Activated CD8-positive, alpha-beta memory T cell treated with anti-CD3 and anti-CD28 coated beads, Interleukin-2, amount 50 U/mL, for 24 hours (primary cell): ENCODE data around the gene MIGA2.
A peak's percentile ranks its signal among the peaks of the same experiment; 100 is the strongest.
"Not testable (repeated sequence)": the region's sequence is repeated elsewhere in the genome, so short reads cannot be mapped to it uniquely, and the experiment has no call there.

Experiments
- DNase-seq: peaks from one replicate; pipeline ENCODE4 v3.0.0-alpha.2; 2020; ENCODE audit errors: extremely low read depth

The MIGA2 gene

DNA sequence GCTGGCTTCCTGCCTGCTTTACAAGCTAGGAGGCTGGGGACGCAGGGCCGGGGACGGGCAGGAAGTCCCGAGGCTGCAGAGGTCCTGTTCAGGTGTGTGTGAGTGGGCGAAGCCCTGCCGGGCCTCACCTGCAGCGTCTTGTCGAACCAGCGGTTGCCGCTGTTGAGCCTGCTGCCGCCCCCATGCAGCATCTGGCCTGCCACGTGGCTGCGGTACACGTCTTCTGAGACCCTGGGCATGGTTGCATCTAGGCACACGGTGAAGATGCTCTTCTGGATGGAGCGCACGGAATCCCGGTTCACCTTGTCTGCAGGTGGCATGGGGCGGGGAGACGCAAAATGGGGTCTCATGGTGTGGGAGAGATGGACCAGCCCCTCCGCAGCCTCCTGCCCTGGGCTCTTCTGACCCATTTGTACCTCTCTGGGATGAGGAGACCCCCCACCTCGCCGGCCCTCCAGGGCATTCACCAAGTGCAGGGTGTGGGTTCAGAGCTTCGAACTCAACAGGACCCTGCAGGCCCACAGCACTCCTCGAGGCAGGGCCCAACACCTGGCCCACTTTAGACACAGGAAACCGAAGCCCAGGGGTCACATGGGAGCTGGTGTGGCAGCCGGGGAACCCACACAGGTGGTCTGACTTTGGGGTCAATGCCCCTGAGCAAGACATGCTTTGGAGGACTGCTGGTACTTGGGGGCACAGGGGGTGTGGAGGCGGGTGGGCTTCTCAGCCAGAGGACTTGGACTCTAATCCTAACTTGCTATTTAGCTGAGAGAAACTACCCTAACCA is 64.2 kb downstream of the MIGA2 start:
- no peak for DNase-seq

DNA sequence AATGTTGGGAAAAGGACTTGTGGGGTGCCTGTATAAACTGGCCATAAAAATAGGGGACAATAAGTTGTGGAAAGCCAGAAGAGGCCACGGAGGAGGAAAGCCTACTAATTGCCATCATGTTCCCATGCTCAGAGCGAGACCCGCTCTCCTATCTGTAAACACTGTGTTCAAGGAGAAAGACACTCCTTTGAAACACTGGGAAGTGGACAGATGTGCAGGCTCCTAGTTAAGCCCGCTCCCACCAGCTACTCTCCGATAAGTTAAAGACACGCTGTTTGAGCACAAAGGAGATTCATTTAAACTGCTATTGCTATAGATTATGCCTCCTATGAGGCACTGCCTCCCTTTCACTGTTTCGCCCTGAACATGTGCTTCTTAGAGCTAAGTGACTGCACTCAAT is 64.9 kb downstream of the MIGA2 start:
- no peak for DNase-seq

DNA sequence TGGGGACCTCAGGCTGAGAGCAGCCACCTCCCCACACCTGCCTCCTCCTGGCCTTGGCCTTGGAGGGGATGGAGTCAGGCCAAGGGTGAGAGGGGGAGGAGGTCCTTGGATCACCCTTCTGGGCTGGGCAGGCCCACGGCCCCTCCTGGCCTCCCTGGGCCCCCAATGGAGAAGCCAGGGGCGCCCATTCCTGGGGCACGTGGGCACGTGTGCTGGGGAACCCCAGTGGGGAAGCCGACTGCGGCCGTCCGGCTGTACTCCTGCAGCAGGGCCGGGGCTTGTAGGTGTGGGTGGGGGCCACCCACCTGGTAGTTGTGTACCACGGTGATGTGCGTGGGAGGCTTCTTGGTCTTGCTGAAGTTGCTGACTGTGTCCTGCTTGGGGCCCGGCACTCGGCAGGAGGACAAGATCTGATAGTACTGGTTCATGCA is 65.7 kb downstream of the MIGA2 start:
- DNase-seq, result no peak

DNA sequence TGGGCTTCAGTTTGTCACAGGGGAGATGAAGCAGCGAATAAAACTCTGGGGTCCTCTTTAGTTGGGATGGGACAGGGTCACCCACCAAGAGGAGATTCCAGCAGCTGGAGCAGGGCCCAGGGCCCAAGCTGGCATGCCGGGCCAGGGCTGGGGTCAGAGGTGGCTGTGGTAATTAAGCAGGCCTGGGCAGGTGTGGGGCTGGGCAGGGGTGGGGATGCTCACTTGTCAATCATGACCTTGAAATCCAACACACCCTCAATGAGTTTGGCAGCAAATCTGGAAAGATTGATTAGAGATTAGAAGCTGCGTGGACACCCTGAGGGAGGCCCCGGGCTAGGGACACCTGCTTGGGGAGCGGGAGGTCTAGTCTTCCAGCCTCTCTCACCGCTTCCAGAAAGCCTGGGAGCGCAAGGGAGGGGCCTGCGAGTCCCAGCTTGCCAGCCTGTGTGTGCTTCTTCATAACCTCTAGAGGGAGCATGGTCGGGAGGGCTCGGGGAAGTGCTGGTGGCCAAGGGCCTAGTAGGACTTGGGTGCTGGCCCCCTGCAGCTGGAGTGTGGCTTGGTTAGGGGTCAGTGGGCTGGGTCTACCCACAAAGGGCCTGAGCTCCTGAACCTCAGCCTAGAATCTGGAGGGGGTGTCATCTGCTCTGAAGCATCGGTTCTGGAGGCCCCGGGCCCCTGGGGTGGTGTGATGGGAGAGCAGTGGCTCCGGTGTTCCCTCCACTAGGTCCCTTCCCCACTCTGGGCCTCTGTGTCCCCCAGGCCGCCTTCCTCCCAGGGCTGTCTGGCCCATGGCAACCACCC is 66.6 kb downstream of the MIGA2 start:
- no peak for DNase-seq

DNA sequence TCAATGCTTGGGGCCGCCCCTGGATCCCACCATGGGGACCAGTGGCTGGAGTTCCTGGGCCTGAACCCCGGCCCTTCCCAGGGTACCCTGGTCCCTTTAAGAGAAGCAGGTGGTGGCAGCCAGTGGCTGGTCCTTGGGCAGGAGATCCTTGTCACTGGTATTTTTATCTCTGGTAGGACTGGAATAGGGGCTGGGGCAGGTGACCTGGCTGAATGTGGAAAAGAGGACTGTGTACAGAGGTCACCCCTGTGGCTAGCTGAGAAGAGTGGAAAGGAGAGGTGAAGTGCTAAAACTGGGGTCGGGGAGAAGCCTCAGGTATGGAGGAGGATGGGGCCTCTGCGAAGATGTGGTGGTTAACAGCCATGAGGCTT is 67.2 kb downstream of the MIGA2 start:
- DNase-seq, result no peak

DNA sequence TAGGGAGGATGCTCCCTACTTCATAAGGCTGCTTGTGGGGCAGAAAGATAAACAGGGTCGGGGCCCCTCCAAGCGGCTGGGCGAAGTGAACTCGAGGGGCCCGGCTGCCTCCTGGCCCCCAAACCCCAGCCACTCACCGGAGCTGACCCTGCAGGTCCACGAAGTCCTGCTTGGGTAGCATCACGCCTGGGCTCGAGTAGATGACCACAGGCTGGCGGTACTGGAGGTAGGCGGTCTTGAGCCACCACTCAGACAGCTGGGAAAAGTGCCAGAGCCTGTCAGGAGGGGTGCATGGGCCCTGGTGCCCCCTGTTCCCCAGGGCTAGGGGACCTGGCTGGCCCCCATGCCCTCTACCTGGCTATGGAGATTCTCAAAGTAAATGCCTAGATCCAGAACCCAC is 67.6 kb downstream of the MIGA2 start:
- no peak for DNase-seq

DNA sequence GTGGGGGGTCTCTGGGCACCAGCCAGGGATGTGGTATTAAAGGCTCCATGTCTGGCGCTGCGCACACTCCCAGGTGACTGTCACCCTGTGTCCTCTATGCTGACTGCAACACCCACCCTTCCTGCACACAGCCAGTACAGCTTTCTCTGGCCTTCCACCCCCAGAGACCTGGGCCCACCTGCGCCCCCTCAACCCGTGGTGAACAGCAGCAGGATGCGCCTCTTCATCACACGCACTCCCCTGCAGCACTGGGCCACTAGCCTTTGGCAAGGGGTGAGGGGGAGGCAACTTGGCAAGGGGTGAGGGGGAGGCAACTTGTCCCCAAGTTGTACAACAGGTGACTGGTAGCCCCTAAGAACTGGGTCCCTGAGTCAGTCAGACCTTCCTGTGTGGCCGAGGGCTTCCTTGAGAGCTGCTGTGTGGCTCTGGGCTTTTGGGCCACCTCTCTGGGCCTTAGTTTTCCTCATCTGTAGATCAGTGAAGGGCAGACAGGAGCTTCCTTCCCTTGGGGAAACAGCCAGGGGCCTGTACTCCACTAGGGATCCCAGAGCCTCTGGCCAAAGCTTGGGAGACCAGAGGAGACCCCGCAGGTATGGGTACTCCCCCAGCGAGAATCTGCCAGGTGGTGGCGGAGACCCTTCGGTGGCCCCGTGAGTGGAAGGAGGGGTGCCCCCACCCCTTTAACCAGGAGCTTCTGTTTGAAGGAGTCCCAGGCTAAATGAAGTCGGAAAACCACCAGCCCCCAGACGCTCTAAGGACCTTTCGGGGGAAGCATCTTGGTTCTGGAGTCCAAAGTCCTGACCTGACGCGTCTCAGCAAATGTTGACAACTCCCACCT is 69.7 kb downstream of the MIGA2 start:
- DNase-seq, result no peak

DNA sequence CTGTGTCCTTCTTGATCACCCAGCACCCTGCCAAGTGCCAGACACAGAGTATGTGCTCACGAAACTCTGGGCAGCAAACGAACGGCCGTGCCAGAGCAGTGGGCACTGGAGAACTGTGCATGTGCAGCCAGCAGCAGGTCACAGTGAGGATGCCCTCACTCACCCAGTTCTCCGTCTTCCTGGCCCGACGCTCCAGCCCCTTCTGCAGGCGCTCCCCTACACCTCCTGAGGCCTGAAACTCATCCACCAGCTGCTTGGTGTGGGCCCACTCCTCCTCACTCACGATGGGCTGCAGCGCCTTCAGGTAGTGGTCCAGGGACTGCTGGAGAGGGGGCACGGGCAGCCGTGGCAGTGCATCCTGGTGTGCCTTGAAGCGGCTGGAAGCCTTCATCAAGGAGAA is 71.2 kb downstream of the MIGA2 start:
- no peak for DNase-seq

DNA sequence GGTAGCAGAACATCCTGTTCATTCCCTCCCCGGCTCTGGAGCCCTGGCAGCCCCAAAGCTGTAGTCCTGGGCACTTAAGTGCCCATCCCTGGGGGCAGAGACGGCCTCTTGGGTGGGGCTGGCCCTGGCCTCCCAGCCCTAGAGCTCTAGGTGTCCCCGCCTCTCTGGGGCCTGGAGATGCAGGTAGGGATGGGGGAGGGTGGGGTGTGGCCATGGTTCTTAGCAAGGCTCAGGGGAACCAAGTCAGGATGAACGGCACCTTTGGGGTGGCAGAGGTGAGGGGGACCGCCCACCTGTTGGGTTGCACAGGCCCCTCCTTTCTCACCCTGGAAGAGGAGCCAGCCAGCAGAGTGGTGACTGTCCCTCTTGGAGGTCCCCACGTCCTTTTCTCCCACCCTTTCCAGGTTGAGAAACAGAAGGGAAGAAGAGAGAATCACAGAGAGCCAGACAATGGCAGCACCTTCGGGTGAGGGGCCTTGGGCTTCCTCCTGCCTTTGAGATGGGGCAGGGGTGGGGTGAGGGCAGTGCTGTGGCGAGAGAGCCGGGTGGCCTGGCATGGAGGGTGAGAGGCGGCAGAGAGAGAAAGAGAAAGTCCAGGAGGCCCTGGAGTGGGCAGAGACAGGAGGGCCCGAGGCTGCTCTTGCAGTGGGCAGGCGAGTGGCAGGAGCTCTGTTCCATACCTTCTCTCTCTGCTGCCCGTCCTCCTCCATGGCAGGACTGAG is 71.8 kb downstream of the MIGA2 start:
- DNase-seq, result no peak

DNA sequence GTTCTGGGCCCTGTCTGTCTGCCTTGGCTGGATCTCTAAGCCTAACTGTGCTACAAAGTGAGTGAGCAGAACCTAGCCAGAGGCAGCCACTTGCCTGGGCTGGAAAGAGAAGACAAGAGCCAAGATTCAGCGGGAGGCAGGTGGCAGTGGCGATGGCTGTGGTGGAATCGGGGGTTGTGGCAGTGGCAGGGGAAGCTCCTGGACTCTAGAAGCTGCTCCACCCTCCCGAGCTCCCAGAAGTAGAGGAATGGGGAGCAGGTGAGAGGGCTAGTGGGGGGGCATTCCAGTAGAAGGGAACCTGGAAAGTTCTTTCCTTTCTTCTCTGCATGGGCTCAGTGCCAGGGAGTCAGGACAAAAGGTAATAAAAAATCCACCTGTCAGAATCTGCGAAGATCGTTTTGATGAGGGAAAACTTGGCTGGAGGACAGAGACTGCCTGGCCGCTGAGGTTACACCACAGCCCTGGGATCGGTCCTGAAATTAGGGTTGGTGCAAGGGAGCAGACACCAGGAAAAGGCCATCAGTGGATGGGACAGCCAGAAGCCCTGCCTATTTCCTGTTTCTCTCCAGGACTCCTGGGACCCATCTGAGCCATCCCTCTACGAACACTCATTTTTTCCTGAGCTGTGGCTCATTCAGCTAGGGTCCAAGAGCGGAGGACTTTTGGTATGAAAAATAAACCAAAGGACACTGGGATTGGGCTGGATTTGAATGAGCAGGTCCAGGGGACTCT is 72.5 kb downstream of the MIGA2 start:
- DNase-seq, result no peak

DNA sequence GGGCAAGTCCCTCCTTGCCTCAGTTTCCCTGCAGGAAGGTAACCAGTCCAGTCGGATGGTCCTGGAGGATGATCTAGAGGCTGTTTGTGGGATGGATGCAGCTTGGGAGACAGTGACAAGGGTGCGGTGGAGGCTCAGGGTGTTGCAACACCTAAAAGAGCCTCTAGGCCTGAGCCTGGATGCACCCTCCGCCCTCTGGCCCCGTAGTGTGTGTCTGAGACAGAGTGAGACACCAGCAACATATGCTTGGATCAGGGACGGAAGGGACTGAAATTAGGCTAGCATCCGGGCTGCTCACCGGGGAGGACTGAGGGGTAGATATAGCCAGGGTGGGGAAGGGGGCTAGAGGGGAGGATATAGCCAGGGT is 73.1 kb downstream of the MIGA2 start:
- DNase-seq, result no peak

DNA sequence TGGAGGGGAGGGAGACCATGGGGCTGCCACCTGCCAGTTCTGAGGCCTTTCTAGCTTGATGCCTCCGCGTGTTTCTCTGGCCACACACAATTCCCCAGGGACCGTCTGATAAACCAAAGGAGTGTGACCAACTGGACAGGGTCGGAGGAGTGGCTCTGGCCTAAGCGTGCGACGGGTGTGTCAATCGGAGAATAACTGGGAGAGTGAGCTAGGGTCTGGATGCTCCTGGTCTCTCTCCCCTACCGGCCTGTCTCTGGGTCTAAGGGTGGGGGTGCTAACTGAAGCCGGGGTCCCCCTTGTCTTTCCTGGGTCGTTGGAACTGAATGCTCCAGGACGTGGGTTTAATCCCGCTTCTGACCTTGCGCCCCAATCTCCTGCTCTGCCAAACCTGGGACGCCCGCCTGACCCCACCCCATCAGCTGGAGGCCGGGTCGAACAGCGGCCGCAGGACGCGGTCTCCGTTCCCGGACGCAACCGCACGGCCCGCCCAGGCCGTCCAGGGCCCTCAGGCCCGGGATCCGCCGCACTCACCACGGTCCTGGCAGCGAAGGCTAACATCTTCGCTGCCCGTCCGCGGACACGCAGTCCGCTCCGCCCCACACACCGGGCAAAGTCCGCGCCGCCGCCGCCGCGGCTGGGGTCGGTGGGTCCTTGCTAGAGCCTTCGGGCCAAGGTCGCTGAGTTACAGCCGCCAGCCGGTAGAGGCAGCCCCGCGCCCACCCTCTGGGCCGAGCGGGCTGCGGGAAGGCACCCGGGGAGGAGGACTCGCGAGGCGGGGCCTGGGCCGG is 73.7 kb downstream of the MIGA2 start:
- no peak for DNase-seq

DNA sequence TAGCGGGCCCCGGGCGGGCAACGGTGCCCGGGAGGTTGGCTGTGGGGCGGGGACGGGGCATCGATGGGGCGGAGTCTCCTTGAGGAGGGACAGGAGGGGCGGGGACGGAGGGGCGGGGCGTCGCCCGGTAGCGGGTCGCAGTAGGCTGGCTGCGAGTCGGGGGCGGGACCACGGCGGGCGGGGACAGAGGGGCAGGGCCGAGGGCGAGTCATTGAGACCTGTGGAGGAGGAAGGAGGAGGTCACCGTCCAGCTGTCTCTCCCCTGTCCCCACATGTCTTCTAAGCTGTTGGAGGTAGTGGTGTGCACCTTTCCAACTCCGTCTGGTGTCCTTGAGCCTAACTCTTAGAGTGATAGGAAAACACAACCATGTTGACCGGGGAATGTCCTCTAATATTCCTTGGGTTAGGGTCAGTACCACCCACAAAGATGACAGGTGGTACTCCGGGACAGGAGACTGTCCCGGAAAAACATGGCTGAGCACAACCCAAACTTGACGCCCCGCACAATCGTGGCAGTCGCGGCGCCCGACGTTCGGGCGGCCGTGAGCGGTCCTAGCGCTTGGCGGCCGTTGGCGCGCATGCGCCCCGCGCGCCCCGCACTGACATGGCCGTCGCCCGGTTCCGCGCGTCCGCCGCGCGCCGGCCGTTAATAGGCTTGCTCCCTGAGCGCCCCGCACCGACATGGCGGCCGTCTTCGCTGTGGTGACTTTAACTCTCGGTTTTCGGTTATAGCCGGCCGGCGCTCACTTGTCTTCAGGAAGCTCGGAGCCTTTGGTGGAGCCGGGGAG is 74.5 kb downstream of the MIGA2 start, which contains the start of the genes CRAT and PTPA:
CRAT (minus strand) TSS at position 54 of the 788 bp plus-strand sequence. CDS start 284 bp downstream, outside the sequence.
PTPA (plus strand) TSS at position 676 of the 788 bp plus-strand sequence. CDS start 186 bp downstream, outside the sequence.
- DNase-seq, result peak; percentile 92

DNA sequence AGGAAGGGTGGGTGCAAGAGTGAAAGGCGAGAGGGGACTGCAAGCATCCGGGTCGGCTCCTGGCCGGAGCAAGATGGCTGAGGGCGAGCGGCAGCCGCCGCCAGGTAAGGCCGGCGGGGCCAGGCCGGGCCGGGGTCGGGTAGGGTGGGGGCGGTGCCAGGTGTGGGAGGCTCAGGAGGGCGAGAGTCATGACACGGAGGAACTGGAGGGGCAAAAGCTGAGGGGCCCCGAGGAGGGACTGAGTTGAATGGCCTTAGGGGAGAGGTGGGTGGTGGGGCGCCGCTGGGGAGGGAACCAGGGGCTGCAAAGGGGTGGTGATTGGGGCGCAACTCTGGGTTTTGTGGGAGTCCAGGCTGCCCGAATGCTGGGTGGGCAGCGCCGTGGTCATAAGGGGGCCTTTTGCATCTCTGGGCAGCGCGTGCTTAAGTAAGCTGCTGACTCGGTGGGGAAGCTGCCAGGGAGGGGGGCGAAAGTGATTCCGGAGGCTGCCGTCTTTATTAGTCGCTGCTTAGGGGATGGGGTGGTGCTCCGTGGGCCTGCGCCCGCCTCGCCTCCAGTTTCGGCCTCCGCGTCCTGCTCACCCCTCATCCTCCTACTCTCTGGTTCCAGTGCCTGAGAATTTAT is 75.2 kb downstream of the MIGA2 start:
- no peak for DNase-seq

DNA sequence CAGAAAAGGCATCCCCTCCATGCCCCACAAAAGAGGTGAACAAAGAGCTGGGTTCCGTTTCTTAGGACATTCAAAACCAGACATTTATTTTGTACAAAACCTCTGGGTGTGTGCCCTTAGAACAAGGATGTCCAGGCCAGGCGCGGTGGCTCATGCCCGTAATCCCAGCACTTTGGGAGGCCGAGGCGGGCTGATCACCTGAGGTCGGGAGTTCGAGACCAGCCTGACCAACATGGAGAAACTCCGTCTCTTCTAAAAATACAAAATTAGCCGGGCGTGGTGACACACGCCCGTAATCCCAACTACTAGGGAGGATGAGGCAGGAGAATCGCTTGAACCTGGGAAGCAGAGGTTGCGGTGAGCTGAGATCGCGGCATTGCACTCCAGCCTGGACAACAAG is 76.1 kb downstream of the MIGA2 start:
- not testable (repeated sequence) for DNase-seq

DNA sequence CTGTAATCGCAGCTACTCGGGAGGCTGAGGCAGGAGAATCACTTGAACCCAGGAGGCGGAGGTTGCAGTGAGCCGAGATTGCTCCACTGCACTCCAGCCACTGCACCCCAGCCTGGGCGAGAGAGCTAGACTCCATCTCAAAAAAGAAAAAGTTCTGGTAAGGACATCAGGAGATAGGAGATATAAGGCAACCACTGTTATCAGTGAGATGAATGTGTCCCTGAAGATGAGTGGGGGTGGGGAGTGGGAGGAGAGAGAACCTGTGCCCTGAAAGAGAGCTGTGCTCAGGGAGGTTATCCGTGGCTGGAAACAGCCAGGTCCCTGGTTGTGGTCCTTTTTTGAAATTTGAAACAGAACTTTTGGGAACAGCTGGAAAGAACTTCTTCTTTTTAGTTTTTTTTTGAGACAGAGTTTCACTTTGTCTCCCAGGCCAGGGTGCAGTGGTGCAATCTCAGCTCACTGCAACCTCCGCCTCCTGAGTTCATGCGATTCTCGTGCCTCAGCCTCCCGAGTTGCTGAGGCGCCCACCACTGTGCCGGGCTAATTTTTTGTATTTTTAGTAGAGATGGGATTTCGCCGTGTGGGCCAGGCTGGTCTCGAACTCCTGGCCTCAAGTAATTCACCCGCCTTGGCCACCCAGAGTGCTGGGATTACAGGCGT is 77.3 kb downstream of the MIGA2 start:
- DNase-seq, result no peak

DNA sequence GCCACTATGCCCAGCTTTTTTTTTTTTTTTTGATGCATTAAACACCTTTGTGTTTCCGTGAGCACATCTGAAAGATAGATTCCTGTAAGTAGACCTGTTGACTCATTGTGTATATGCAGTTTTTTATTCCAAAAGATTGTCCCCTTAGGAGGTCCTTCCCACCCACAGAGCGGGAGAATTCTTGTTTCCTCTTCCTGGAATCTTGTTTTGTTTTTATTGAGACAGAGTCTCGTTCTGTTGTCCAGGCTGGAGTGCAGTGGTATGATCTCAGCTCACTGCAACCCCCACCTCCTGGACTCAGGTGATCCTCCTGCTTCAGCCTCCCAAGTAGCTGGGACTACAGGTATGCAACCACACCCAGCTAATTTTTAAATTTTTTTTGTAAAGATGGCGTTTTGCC is 82.4 kb downstream of the MIGA2 start:
- no peak for DNase-seq

DNA sequence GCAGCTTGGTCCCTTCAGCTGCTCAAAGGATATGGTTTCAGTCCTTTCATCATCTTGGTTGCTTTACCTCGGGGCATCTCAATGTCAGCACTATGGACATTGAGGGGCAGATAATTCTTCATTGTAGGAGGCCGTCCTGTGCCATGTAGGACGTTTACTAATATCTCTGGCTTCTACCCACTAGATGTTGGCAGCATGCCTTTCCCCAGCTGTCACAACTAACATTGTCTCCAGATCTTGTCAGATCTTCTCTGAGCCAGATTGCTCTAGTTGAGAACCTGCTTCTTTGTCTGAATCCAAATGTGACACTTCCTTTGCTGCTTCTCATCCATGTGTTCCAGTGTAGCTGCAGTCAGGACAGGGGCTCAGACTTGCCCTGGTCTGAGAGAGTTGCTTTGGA is 85.1 kb downstream of the MIGA2 start:
- DNase-seq, result no peak
